ENCODE measurements around the gene ADAMTS3.
"Not testable (repeated sequence)": the region's sequence is repeated elsewhere in the genome, so short reads cannot be mapped to it uniquely, and the experiment has no call there.

The ADAMTS3 gene

DNA sequence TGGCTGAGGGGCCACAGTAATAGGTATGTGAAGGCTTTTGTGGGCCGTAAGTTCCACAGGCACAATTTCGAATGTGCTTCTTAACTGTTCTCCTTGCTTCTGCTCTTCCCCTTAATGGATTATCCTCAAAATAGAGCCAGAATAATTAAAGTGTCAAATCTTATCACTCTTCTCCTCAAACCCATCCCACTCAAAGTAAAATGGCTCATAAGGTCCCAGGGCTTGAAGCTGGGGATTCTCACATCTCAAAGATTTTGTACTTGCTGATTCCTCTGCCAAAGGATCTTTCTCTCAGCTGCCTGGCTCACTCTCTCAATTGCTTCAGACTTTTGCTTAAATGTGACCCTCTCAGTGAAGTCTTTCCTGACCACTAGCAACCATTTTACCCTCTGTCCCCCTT, 16.6 kb downstream of the ADAMTS3 start:
- H2BK120ac ChIP-seq (ENCODE audit: low read depth, low read length): no peak overlapping the region
- H3K9me3 ChIP-seq (ENCODE audit: control insufficient read depth, low read length): no peaks in the 10 kb centered on the region
- no peak overlapping the region for H3K14ac ChIP-seq (ENCODE audit: low read length in 2 of 2)
- H3K36me3 ChIP-seq (ENCODE audit: control insufficient read depth in 1 of 2, insufficient read depth in 2 of 2, low read depth in 1 of 2, low read length in 2 of 2): peaks cover 0 to 3% of the 10 kb centered on the region in 2 experiments
- H3K4me3 ChIP-seq (ENCODE audit: insufficient read depth in 1 of 2, low read depth in 1 of 2, low read length in 2 of 2): no peak overlapping the region
- no peak for DNase-seq
- H2AFZ ChIP-seq (ENCODE audit: low read depth, low read length): no peak overlapping the region
- no peak overlapping the region for H3K4me2 ChIP-seq (ENCODE audit: low read length, poor library complexity, severe bottlenecking)
- H2BK15ac ChIP-seq (ENCODE audit: low read depth, poor library complexity, severe bottlenecking): no peak overlapping the region
- H4K91ac ChIP-seq (ENCODE audit: low read length): no peak overlapping the region
- H3K18ac ChIP-seq (ENCODE audit: low read depth in 1 of 2, low read length in 2 of 2): no peak overlapping the region
- 92% methylated on average over 2 of the region's 2 CpGs for WGBS
- H3K27ac ChIP-seq (ENCODE audit: low read length, poor library complexity, severe bottlenecking): no peak overlapping the region
- H3K27me3 ChIP-seq (ENCODE audit: control insufficient read depth in 1 of 2, insufficient read depth in 1 of 2, low read length in 2 of 2): no peaks in the 10 kb centered on the region
- no peak overlapping the region for H3K9ac ChIP-seq (ENCODE audit: low read length)
- no peak overlapping the region for H2AK5ac ChIP-seq (ENCODE audit: low read length, severe bottlenecking)
- no peak overlapping the region for H2BK5ac ChIP-seq (ENCODE audit: low read depth, low read length, poor library complexity, severe bottlenecking)
- H2BK12ac ChIP-seq (ENCODE audit: low read length in 2 of 2): no peak overlapping the region
- no peak overlapping the region for H3K4ac ChIP-seq (ENCODE audit: low read depth in 1 of 2, low read length in 2 of 2)
- H3K79me1 ChIP-seq (replicated peaks; ENCODE audit: low read length, poor library complexity, severe bottlenecking): peaks cover 2% of the 10 kb centered on the region
- no peak overlapping the region for H4K8ac ChIP-seq (ENCODE audit: low read length)
- no peaks in the 10 kb centered on the region for H3K4me1 ChIP-seq (ENCODE audit: control insufficient read depth, insufficient read depth, low read depth, low read length)
- H3K23ac ChIP-seq (ENCODE audit: low read length in 2 of 2): no peak overlapping the region

DNA sequence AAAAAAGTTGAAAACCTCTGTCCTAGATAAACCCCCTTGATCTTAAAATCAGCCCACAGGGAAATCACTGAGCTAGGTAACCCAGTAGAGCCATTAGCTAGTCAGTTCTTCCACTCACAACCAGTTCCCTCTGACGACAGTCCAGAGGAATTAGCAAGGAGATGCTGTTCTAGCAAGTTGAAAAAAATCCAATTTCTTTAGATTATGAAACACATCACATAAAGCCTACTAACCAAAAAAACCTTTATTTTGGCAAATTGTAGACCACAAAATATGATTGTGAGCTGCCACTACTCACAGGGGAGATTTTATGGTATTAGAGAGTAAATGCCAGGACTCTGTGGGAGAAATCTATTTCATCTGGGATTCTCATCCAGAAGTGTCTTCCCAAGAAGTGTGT, 22.6 kb downstream of the ADAMTS3 start:
- no peak overlapping the region for H2BK12ac ChIP-seq (ENCODE audit: low read length in 2 of 2)
- no peak overlapping the region for H3K23ac ChIP-seq (ENCODE audit: low read length in 2 of 2)
- H3K4me2 ChIP-seq (ENCODE audit: low read length, poor library complexity, severe bottlenecking): no peak overlapping the region
- H3K4me3 ChIP-seq (ENCODE audit: insufficient read depth in 1 of 2, low read depth in 1 of 2, low read length in 2 of 2): no peak overlapping the region
- no peak overlapping the region for H2AK5ac ChIP-seq (ENCODE audit: low read length, severe bottlenecking)
- H4K8ac ChIP-seq (ENCODE audit: low read length): no peak overlapping the region
- no peak overlapping the region for H2BK5ac ChIP-seq (ENCODE audit: low read depth, low read length, poor library complexity, severe bottlenecking)
- no CpG with 5 or more reads among the region's 1 CpG for WGBS
- no peak overlapping the region for H2AFZ ChIP-seq (ENCODE audit: low read depth, low read length)
- H3K9me3 ChIP-seq (ENCODE audit: control insufficient read depth, low read length): no peaks in the 10 kb centered on the region
- peaks cover 0 to 3% of the 10 kb centered on the region in 2 experiments for H3K36me3 ChIP-seq (ENCODE audit: control insufficient read depth in 1 of 2, insufficient read depth in 2 of 2, low read depth in 1 of 2, low read length in 2 of 2)
- peaks cover 2% of the 10 kb centered on the region for H3K79me1 ChIP-seq (replicated peaks; ENCODE audit: low read length, poor library complexity, severe bottlenecking)
- no peak overlapping the region for H3K14ac ChIP-seq (ENCODE audit: low read length in 2 of 2)
- H3K4me1 ChIP-seq (ENCODE audit: control insufficient read depth, insufficient read depth, low read depth, low read length): no peaks in the 10 kb centered on the region
- H3K27me3 ChIP-seq (ENCODE audit: control insufficient read depth in 1 of 2, insufficient read depth in 1 of 2, low read length in 2 of 2): no peaks in the 10 kb centered on the region
- no peak overlapping the region for H2BK15ac ChIP-seq (ENCODE audit: low read depth, poor library complexity, severe bottlenecking)
- no peak overlapping the region for H3K4ac ChIP-seq (ENCODE audit: low read depth in 1 of 2, low read length in 2 of 2)
- no peak overlapping the region for H2BK120ac ChIP-seq (ENCODE audit: low read depth, low read length)
- DNase-seq: no peak
- H4K91ac ChIP-seq (ENCODE audit: low read length): no peak overlapping the region
- H3K18ac ChIP-seq (ENCODE audit: low read depth in 1 of 2, low read length in 2 of 2): no peak overlapping the region
- no peak overlapping the region for H3K9ac ChIP-seq (ENCODE audit: low read length)
- no peak overlapping the region for H3K27ac ChIP-seq (ENCODE audit: low read length, poor library complexity, severe bottlenecking)

GRCh38 chr4:72540694-72541093, 28.3 kb downstream of the ADAMTS3 start:
- not testable (repeated sequence) for H3K27me3 ChIP-seq (ENCODE audit: control insufficient read depth in 1 of 2, insufficient read depth in 1 of 2, low read length in 2 of 2); H4K91ac ChIP-seq (ENCODE audit: low read length); H2AK5ac ChIP-seq (ENCODE audit: low read length, severe bottlenecking); H3K14ac ChIP-seq (ENCODE audit: low read length in 2 of 2); H3K36me3 ChIP-seq (ENCODE audit: control insufficient read depth in 1 of 2, insufficient read depth in 2 of 2, low read depth in 1 of 2, low read length in 2 of 2); H2BK12ac ChIP-seq (ENCODE audit: low read length in 2 of 2); H2BK5ac ChIP-seq (ENCODE audit: low read depth, low read length, poor library complexity, severe bottlenecking); H3K79me1 ChIP-seq (replicated peaks; ENCODE audit: low read length, poor library complexity, severe bottlenecking); H3K4ac ChIP-seq (ENCODE audit: low read depth in 1 of 2, low read length in 2 of 2); H2BK15ac ChIP-seq (ENCODE audit: low read depth, poor library complexity, severe bottlenecking); DNase-seq; H3K4me3 ChIP-seq (ENCODE audit: insufficient read depth in 1 of 2, low read depth in 1 of 2, low read length in 2 of 2); H3K27ac ChIP-seq (ENCODE audit: low read length, poor library complexity, severe bottlenecking); H3K23ac ChIP-seq (ENCODE audit: low read length in 2 of 2); H2AFZ ChIP-seq (ENCODE audit: low read depth, low read length); H4K8ac ChIP-seq (ENCODE audit: low read length); H3K4me1 ChIP-seq (ENCODE audit: control insufficient read depth, insufficient read depth, low read depth, low read length); H3K4me2 ChIP-seq (ENCODE audit: low read length, poor library complexity, severe bottlenecking); H3K9ac ChIP-seq (ENCODE audit: low read length); H2BK120ac ChIP-seq (ENCODE audit: low read depth, low read length); H3K18ac ChIP-seq (ENCODE audit: low read depth in 1 of 2, low read length in 2 of 2)
- 75% methylated on average over 1 of the region's 1 CpG for WGBS
- peaks cover 18% of the 10 kb centered on the region for H3K9me3 ChIP-seq (ENCODE audit: control insufficient read depth, low read length)

GRCh38 chr4:72538006-72538405, 31.0 kb downstream of the ADAMTS3 start:
- Histone ChIP-seq H2BK12ac (ENCODE audit: low read length in 2 of 2) (no peak overlapping the region), H3K23ac (ENCODE audit: low read length in 2 of 2) (no peak overlapping the region), H3K27ac (ENCODE audit: low read length, poor library complexity, severe bottlenecking) (no peak overlapping the region), H3K79me1 (replicated peaks; ENCODE audit: low read length, poor library complexity, severe bottlenecking) (peaks cover 3% of the 10 kb centered on the region), H3K36me3 (ENCODE audit: control insufficient read depth in 1 of 2, insufficient read depth in 2 of 2, low read depth in 1 of 2, low read length in 2 of 2) (peaks cover 0 to 7% of the 10 kb centered on the region in 2 experiments), H3K4me1 (ENCODE audit: control insufficient read depth, insufficient read depth, low read depth, low read length) (no peaks in the 10 kb centered on the region), H4K91ac (ENCODE audit: low read length) (no peak overlapping the region), H2BK120ac (ENCODE audit: low read depth, low read length) (no peak overlapping the region), H4K8ac (ENCODE audit: low read length) (no peak overlapping the region), H2AFZ (ENCODE audit: low read depth, low read length) (no peak overlapping the region), H2AK5ac (ENCODE audit: low read length, severe bottlenecking) (no peak overlapping the region), H2BK5ac (ENCODE audit: low read depth, low read length, poor library complexity, severe bottlenecking) (no peak overlapping the region), H3K18ac (ENCODE audit: low read depth in 1 of 2, low read length in 2 of 2) (no peak overlapping the region), H3K9ac (ENCODE audit: low read length) (no peak overlapping the region), H2BK15ac (ENCODE audit: low read depth, poor library complexity, severe bottlenecking) (no peak overlapping the region), H3K4me3 (ENCODE audit: insufficient read depth in 1 of 2, low read depth in 1 of 2, low read length in 2 of 2) (no peak overlapping the region), H3K27me3 (ENCODE audit: control insufficient read depth in 1 of 2, insufficient read depth in 1 of 2, low read length in 2 of 2) (no peaks in the 10 kb centered on the region), H3K4me2 (ENCODE audit: low read length, poor library complexity, severe bottlenecking) (no peak overlapping the region), H3K4ac (ENCODE audit: low read depth in 1 of 2, low read length in 2 of 2) (no peak overlapping the region), H3K9me3 (ENCODE audit: control insufficient read depth, low read length) (peaks cover 18% of the 10 kb centered on the region), H3K14ac (ENCODE audit: low read length in 2 of 2) (no peak overlapping the region)
- DNase-seq: no peak
- WGBS: 87% methylated on average over 1 of the region's 1 CpG
